Naive thymus-derived CD4-positive, alpha-beta T cell (primary cell): ENCODE data around the gene GEMIN4. TPM values are rescaled to one million over a fixed set of nuclear protein-coding genes. Genes with fewer than 3 reads are reported as not detected.

Experiments used
- ATAC-seq: fragments of 150-1000 bp; cut with Tn5 transposase; 2 replicates; pipeline ENCODE4 v1.10.0; 2021; ENCODE audit warnings: mild to moderate bottlenecking, moderate library complexity
- CTCF ChIA-PET: fragments of 350-600 bp; sonication (Branson Sonifier 250); formaldehyde crosslinking; loops from one replicate; lab custom pipeline; 2021; ENCODE audit warnings: antibody characterized with exemption; lab: Charles Lee
- POLR2A ChIA-PET: fragments of 350-600 bp; sonication (Branson Sonifier 250); formaldehyde crosslinking; loops from one replicate; lab custom pipeline; 2021; ENCODE audit warnings: antibody characterized with exemption, inconsistent platforms; lab: Charles Lee
- DNase-seq, 9 donors: peaks; one replicate each; pipeline versions ENCODE4 v3.0.0 to v3.0.0-alpha.2; 2020 to 2022; ENCODE audit warnings: mixed read lengths in 1 of 9
- H3K27ac ChIP-seq: one replicate; pipeline ENCODE4 v1.7.0; 2013; ENCODE audit warnings: mild to moderate bottlenecking, low read depth, low read length, moderate library complexity
- H3K27me3 ChIP-seq, 2 donors: one replicate each; pipeline ENCODE4 v1.7.0; 2013; ENCODE audit warnings: low read length in 2 of 2, mild to moderate bottlenecking in 2 of 2, moderate library complexity in 2 of 2; ENCODE audit not compliant: control insufficient read depth in 2 of 2, insufficient read depth in 2 of 2
- H3K36me3 ChIP-seq, 3 experiments: 1 replicate in 2 of 3; 2 replicates in 1 of 3; pipeline ENCODE4 v1.7.0; 2013; ENCODE audit warnings: low read length in 3 of 3, mild to moderate bottlenecking in 3 of 3, moderate library complexity in 1 of 3; ENCODE audit not compliant: insufficient read depth in 3 of 3, control insufficient read depth in 2 of 3
- H3K4me1 ChIP-seq, 2 donors: one replicate each; pipeline ENCODE4 v1.7.0; 2013; ENCODE audit warnings: low read length in 2 of 2, mild to moderate bottlenecking in 2 of 2, moderate library complexity in 1 of 2; ENCODE audit not compliant: control insufficient read depth in 2 of 2, insufficient read depth in 2 of 2
- H3K4me3 ChIP-seq: 2 replicates; pipeline ENCODE4 v1.7.0; 2013; ENCODE audit warnings: mild to moderate bottlenecking, low read length
- H3K9me3 ChIP-seq, 3 experiments: 1 replicate in 2 of 3; 2 replicates in 1 of 3; pipeline ENCODE4 v1.7.0; 2013; ENCODE audit warnings: low read length in 3 of 3; ENCODE audit not compliant: control insufficient read depth in 2 of 3
- H3K27ac Mint-ChIP-seq, 9 donors: one replicate each; pipeline ENCODE4 v1.8.0; 2020 to 2022; ENCODE audit warnings: mixed read lengths in 9 of 9, mild to moderate bottlenecking in 8 of 9, moderate library complexity in 5 of 9, inconsistent platforms in 2 of 9
- H3K27me3 Mint-ChIP-seq, 5 donors: one replicate each; pipeline ENCODE4 v1.8.0; 2021 to 2022; ENCODE audit warnings: mixed read lengths in 5 of 5, mild to moderate bottlenecking in 1 of 5
- H3K36me3 Mint-ChIP-seq, 5 donors: one replicate each; pipeline ENCODE4 v1.8.0; 2020 to 2022; ENCODE audit warnings: mixed read lengths in 5 of 5, mild to moderate bottlenecking in 3 of 5, inconsistent platforms in 1 of 5
- H3K4me1 Mint-ChIP-seq, 7 donors: one replicate each; pipeline ENCODE4 v1.8.0; 2020 to 2022; ENCODE audit warnings: mixed read lengths in 7 of 7, mild to moderate bottlenecking in 3 of 7, inconsistent platforms in 1 of 7
- H3K4me3 Mint-ChIP-seq, 10 donors: one replicate each; pipeline ENCODE4 v1.8.0; 2020 to 2022; ENCODE audit warnings: mild to moderate bottlenecking in 10 of 10, mixed read lengths in 10 of 10, moderate library complexity in 6 of 10, inconsistent platforms in 2 of 10
- H3K9me3 Mint-ChIP-seq, 11 donors: one replicate each; pipeline ENCODE4 v1.8.0; 2020 to 2022; ENCODE audit warnings: mixed read lengths in 11 of 11, mild to moderate bottlenecking in 4 of 11, inconsistent platforms in 1 of 11, moderate library complexity in 1 of 11
- intact Hi-C, 2 donors: fragments of 100-400 bp; cut with micrococcal nuclease; formaldehyde crosslinking; loops; one replicate each; pipeline ENCODE4 v1.15.1; 2023
- polyA plus RNA-seq, 2 donors: library from polyadenylated mRNA; unstranded; fragments of 300-500 nt; fragmentation: Illumina TruSeq; gene quantifications; one replicate each; pipeline ENCODE4 v1.2.3, GENCODE V29; 2021
- total RNA-seq, 6 experiments: library from RNA in 5 of 6; stranded (reverse) in 5 of 6; gene quantifications; 1 replicate in 5 of 6; 2 replicates in 1 of 6; pipeline ENCODE4 v1.2.3 and lab custom pipeline; 2021 to 2026

Gene GEMIN4
- total and polyA plus RNA-seq, 7 experiments from 2014 or later: 15.5 to 49.3 (median 28.9) TPM

- ATAC-seq: no peak
- Mint-ChIP-seq H3K27me3 (no peaks in the 10 kb centered on the region), H3K9me3 (peaks cover 0 to 10% (median 0%) of the 10 kb centered on the region in 11 donors), H3K4me3 (peak overlapping the region; percentile 12 to 98 (median 96)), H3K4me1 (peaks cover 13 to 49% (median 38%) of the 10 kb centered on the region in 7 donors), H3K36me3 (peaks cover 0 to 9% (median 7%) of the 10 kb centered on the region in 5 donors), H3K27ac (peak overlapping the region in 5 of 9 donors; percentile 15 to 58 (median 43))
- no peak overlapping the region for H3K27ac ChIP-seq
- CTCF ChIA-PET: no interaction called here
- intact Hi-C loops: no loop called here
- peaks cover 16 to 24% of the 10 kb centered on the region in 2 donors for H3K4me1 ChIP-seq
- DNase-seq: no peak
- no peaks in the 10 kb centered on the region for H3K9me3 ChIP-seq
- peaks cover 0 to 36% (median 3%) of the 10 kb centered on the region in 3 experiments for H3K36me3 ChIP-seq
- no peak overlapping the region for H3K4me3 ChIP-seq
- POLR2A ChIA-PET: no interaction called here
- H3K27me3 ChIP-seq: no peaks in the 10 kb centered on the region
Measured at GRCh38 chr17:784143-784542, 32.1 kb upstream of the GEMIN4 start.

- CTCF ChIA-PET: interaction anchor here (0.6 to 2.6 kb wide), 6 partner anchors 14 to 217 kb away, joined by 3 to 14 read pairs (median 4); partner anchors contain the start of genes NXN and TIMM22
- peaks cover 0 to 18% (median 11%) of the 10 kb centered on the region in 5 donors for H3K36me3 Mint-ChIP-seq
- POLR2A ChIA-PET: interaction anchor here (0.6 to 3.6 kb wide), 17 partner anchors 12 to 368 kb away, joined by 3 to 27 read pairs (median 4); partner anchors contain the start of genes GEMIN4, NXN, TIMM22 and VPS53
- peaks cover 0 to 35% (median 9%) of the 10 kb centered on the region in 3 experiments for H3K36me3 ChIP-seq
- peak within 1 kb of the TSS; percentile 84 for H3K27ac ChIP-seq
- ATAC-seq: peak; percentile 98
- intact Hi-C loops: loop anchor here (1.0 kb wide), 6 partner anchors 30 to 372 kb away; partner anchors contain the start of genes GEMIN4 (in 2 of the 2) and VPS53 (in 1 of the 2)
- DNase-seq: peak; percentile 92 to 100 (median 96)
- H3K4me3 ChIP-seq: peak within 1 kb of the TSS; percentile 88
- peaks cover 13 to 54% (median 38%) of the 10 kb centered on the region in 7 donors for H3K4me1 Mint-ChIP-seq
- peak within 1 kb of the TSS; percentile 95 to 98 (median 97) for H3K4me3 Mint-ChIP-seq
- no peaks in the 10 kb centered on the region for H3K27me3 Mint-ChIP-seq
- H3K9me3 Mint-ChIP-seq: peaks cover 0 to 10% (median 0%) of the 10 kb centered on the region in 11 donors
- H3K4me1 ChIP-seq: peaks cover 16 to 24% of the 10 kb centered on the region in 2 donors
- H3K9me3 ChIP-seq: no peaks in the 10 kb centered on the region
- no peaks in the 10 kb centered on the region for H3K27me3 ChIP-seq
- peak within 1 kb of the TSS; percentile 95 to 98 (median 97) for H3K27ac Mint-ChIP-seq
Measured at GRCh38 chr17:781805-782731, 30.0 kb upstream of the GEMIN4 start, which contains the start of the genes GLOD4 and MRM3. GLOD4 (minus strand) TSS chr17:782280; CDS start chr17:782255, 25 bp downstream. MRM3 (plus strand) TSS chr17:782353; CDS start chr17:782379, 26 bp downstream.

- peaks cover 0 to 10% (median 0%) of the 10 kb centered on the region in 11 donors for H3K9me3 Mint-ChIP-seq
- DNase-seq: no peak
- no peaks in the 10 kb centered on the region for H3K27me3 ChIP-seq
- H3K36me3 ChIP-seq: peaks cover 14 to 63% (median 19%) of the 10 kb centered on the region in 3 experiments
- H3K4me1 ChIP-seq: peaks cover 12 to 17% of the 10 kb centered on the region in 2 donors
- no peak overlapping the region for H3K4me3 ChIP-seq
- no peaks in the 10 kb centered on the region for H3K9me3 ChIP-seq
- no peak for ATAC-seq
- POLR2A ChIA-PET: interaction anchor here (0.6 kb wide), 1 partner anchor 65 kb away, joined by 6 read pairs; no protein-coding TSS in a partner anchor
- CTCF ChIA-PET: interaction anchor here (1.1 kb wide), 1 partner anchor 25 kb away, joined by 3 read pairs; no protein-coding TSS in a partner anchor
- no peaks in the 10 kb centered on the region for H3K27me3 Mint-ChIP-seq
- peaks cover 8 to 40% (median 26%) of the 10 kb centered on the region in 7 donors for H3K4me1 Mint-ChIP-seq
- H3K27ac ChIP-seq: no peak overlapping the region
- intact Hi-C loops: no loop called here
- H3K27ac Mint-ChIP-seq: no peak overlapping the region
- no peak overlapping the region for H3K4me3 Mint-ChIP-seq
- H3K36me3 Mint-ChIP-seq: peaks cover 9 to 47% (median 25%) of the 10 kb centered on the region in 5 donors
Measured at GRCh38 chr17:778096-778495, 26.0 kb upstream of the GEMIN4 start.

- POLR2A ChIA-PET: no interaction called here
- H3K4me1 Mint-ChIP-seq: peaks cover 0 to 20% (median 12%) of the 10 kb centered on the region in 7 donors
- CTCF ChIA-PET: interaction anchor here (0.6 kb wide), 1 partner anchor 207 kb away, joined by 4 read pairs; no protein-coding TSS in a partner anchor
Measured at GRCh38 chr17:774313-774584, 22.2 kb upstream of the GEMIN4 start.

GRCh38 chr17:773467-774312 is 21.6 kb upstream of the GEMIN4 start:
- Mint-ChIP-seq H3K4me1 (peaks cover 0 to 20% (median 9%) of the 10 kb centered on the region in 7 donors), H3K4me3 (peak overlapping the region in 1 of 10 donors; percentile 51), H3K36me3 (peaks cover 16 to 70% (median 42%) of the 10 kb centered on the region in 5 donors), H3K27ac (peak overlapping the region in 2 of 9 donors; percentile 23 to 53), H3K9me3 (no peaks in the 10 kb centered on the region), H3K27me3 (no peaks in the 10 kb centered on the region)
- no peak for DNase-seq
- no peak for ATAC-seq
- H3K27ac ChIP-seq: no peak overlapping the region
- ChIA-PET CTCF (interaction anchor here (0.6 kb wide), 1 partner anchor 207 kb away, joined by 4 read pairs; no protein-coding TSS in a partner anchor), POLR2A (no interaction called here)
- intact Hi-C loops: no loop called here
- H3K4me1 ChIP-seq: no peaks in the 10 kb centered on the region
- H3K27me3 ChIP-seq: no peaks in the 10 kb centered on the region
- H3K4me3 ChIP-seq: no peak overlapping the region
- H3K9me3 ChIP-seq: no peaks in the 10 kb centered on the region
- H3K36me3 ChIP-seq: peaks cover 30 to 81% (median 47%) of the 10 kb centered on the region in 3 experiments

More at GRCh38 chr17:774313-774584, 22.2 kb upstream of the GEMIN4 start:
- Histone ChIP-seq H3K36me3 (peaks cover 28 to 78% (median 41%) of the 10 kb centered on the region in 3 experiments), H3K27ac (no peak overlapping the region), H3K4me3 (no peak overlapping the region), H3K27me3 (no peaks in the 10 kb centered on the region), H3K4me1 (no peaks in the 10 kb centered on the region), H3K9me3 (no peaks in the 10 kb centered on the region)
- intact Hi-C loops: no loop called here
- H3K36me3 Mint-ChIP-seq: peaks cover 16 to 66% (median 37%) of the 10 kb centered on the region in 5 donors
- DNase-seq: no peak
- no peaks in the 10 kb centered on the region for H3K27me3 Mint-ChIP-seq
- H3K27ac Mint-ChIP-seq: peak overlapping the region in 1 of 9 donors; percentile 53
- peak overlapping the region in 1 of 10 donors; percentile 51 for H3K4me3 Mint-ChIP-seq
- ATAC-seq: no peak
- H3K9me3 Mint-ChIP-seq: no peaks in the 10 kb centered on the region
